ENCODE measurements around the gene TTI1. TPM values are rescaled to one million over a fixed set of nuclear protein-coding genes. Genes with fewer than 3 reads are reported as not detected.

TTI1 gene
- total and polyA plus RNA-seq, 2 donors (not counting 1 experiment from before 2014, with no cell fraction given), result 13.9 to 33.9 TPM

DNA sequence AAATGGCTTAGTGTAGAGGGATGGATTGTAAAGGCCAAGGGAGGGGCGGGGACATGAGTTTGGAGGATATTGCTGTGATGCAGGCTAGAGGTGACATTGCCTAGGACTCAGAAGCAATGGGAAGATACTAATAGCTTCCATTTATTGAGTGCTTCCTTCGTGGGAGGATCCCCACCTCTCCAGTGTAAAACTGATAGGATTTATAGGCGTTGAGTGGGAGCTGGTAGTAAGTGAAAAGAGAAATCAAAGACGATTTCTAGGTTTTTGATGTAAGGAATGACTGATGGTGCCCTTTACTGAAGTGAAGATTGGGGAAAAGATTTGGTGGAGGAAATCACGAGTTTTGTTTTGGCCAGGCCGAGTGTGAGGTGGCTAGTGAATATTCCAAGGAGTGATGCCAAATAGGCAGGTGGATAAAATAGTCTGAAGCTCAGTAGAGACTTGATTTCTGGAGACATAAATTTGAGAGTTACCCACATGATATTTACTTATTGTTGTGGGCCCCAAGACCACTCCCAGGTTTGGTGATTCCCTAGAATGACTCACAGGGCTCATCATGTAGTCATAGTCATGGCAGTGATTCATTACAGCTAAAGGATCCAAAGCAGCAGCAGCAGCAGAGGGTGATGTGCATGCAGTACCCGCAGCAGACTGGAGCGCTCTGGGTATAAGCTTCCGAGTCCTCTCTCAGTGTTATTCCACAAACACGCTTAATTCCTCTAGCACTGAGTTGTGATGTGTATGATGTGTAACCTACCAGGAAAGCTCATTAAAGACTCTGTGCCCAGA is 10.4 kb upstream of the TTI1 start:
- intact Hi-C loops (cut with micrococcal nuclease), result no loop called here
- Histone ChIP-seq H4K20me1 (ENCODE audit: control insufficient read depth, insufficient read depth, low read length, poor library complexity, severe bottlenecking) (peaks cover 37% of the 10 kb centered on the region), H3K9me3 (ENCODE audit: control extremely low read depth in 1 of 3, control insufficient read depth in 2 of 3, insufficient read depth in 1 of 3, low read length in 2 of 3) (no peaks in the 10 kb centered on the region), H3K4me3 (ENCODE audit: control extremely low read depth in 1 of 5, extremely low read depth in 1 of 5, insufficient read depth in 1 of 5, low read depth in 2 of 5, low read length in 4 of 5) (no peak overlapping the region), H3K4me2 (replicated peaks; ENCODE audit: low read depth, low read length, poor library complexity, severe bottlenecking) (no peak overlapping the region), H3K36me3 (replicated peaks in 1 of 2; ENCODE audit: control extremely low read depth in 1 of 2, control insufficient read depth in 1 of 2, extremely low read depth in 1 of 2, insufficient read depth in 2 of 2, low read length in 1 of 2) (peaks cover 27 to 66% of the 10 kb centered on the region in 2 experiments), H3K4me1 (ENCODE audit: control insufficient read depth in 2 of 2, insufficient read depth in 2 of 2, low read length in 2 of 2) (no peaks in the 10 kb centered on the region), H2AFZ (ENCODE audit: insufficient read depth, low read depth, low read length, poor library complexity, severe bottlenecking) (no peak overlapping the region), H3K27me3 (replicated peaks in 1 of 4; ENCODE audit: control extremely low read depth in 1 of 4, control insufficient read depth in 3 of 4, insufficient read depth in 4 of 4, low read length in 3 of 4) (no peaks in the 10 kb centered on the region), H3K79me2 (ENCODE audit: control insufficient read depth, insufficient read depth, low read length) (peaks cover 88% of the 10 kb centered on the region), H3K9ac (ENCODE audit: low read length) (no peak overlapping the region), H3K27ac (ENCODE audit: low read length in 2 of 2) (no peak overlapping the region)
- ATAC-seq (ENCODE audit: low read depth) (no peak), DNase-seq (no peak)
- Mint-ChIP-seq H3K27ac (no peak overlapping the region), H3K4me3 (no peak overlapping the region), H3K4me1 (peaks cover 6% of the 10 kb centered on the region), H3K9me3 (ENCODE audit: insufficient read depth) (no peaks in the 10 kb centered on the region), H3K27me3 (no peaks in the 10 kb centered on the region)
- TF ChIP-seq, protein P1, sequence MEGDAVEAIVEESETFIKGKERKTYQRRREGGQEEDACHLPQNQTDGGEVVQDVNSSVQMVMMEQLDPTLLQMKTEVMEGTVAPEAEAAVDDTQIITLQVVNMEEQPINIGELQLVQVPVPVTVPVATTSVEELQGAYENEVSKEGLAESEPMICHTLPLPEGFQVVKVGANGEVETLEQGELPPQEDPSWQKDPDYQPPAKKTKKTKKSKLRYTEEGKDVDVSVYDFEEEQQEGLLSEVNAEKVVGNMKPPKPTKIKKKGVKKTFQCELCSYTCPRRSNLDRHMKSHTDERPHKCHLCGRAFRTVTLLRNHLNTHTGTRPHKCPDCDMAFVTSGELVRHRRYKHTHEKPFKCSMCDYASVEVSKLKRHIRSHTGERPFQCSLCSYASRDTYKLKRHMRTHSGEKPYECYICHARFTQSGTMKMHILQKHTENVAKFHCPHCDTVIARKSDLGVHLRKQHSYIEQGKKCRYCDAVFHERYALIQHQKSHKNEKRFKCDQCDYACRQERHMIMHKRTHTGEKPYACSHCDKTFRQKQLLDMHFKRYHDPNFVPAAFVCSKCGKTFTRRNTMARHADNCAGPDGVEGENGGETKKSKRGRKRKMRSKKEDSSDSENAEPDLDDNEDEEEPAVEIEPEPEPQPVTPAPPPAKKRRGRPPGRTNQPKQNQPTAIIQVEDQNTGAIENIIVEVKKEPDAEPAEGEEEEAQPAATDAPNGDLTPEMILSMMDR (IDR thresholded peaks at IDR 0.05), result no peak
- TF ChIP-seq EZH2 (IDR thresholded peaks at IDR 0.05; ENCODE audit: borderline replicate concordance, insufficient read depth, low read depth, low read length, poor library complexity, severe bottlenecking), result no peak
- ChIA-PET CTCF (interaction anchor here (0.8 to 1.3 kb wide), 3 partner anchors 11 to 52 kb away, joined by 3 to 4 read pairs (median 3); no protein-coding TSS in a partner anchor), POLR2A (interaction anchor here (0.6 kb wide), 1 partner anchor 27 kb away, joined by 4 read pairs; no protein-coding TSS in a partner anchor)
- WGBS (ENCODE audit: insufficient coverage), result 95% methylated on average over 4 of the region's 10 CpGs

DNA sequence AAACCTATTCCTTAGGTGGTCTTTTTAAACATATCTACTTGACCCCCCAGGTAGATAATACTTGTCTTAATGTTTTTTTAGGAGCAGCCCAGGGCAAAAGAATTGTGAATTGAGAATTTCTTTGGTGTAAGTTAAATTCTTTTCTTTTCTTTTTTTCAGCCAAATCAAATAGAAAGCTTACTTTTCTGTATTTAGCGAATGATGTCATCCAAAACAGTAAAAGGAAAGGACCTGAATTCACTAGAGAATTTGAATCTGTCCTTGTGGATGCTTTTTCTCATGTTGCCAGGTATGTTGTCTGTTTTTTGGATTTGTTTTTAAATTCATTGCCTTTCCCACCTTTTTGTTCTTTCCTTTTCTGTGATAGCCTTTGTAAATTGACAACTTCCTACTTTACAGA is 7.0 kb upstream of the TTI1 start:
- H3K27me3 ChIP-seq (replicated peaks in 1 of 4; ENCODE audit: control extremely low read depth in 1 of 4, control insufficient read depth in 3 of 4, insufficient read depth in 4 of 4, low read length in 3 of 4), result no peaks in the 10 kb centered on the region
- DNase-seq, result no peak
- no peak overlapping the region for H3K4me3 ChIP-seq (ENCODE audit: control extremely low read depth in 1 of 5, extremely low read depth in 1 of 5, insufficient read depth in 1 of 5, low read depth in 2 of 5, low read length in 4 of 5)
- peaks cover 10 to 16% of the 10 kb centered on the region in 2 donors for H3K4me1 ChIP-seq (ENCODE audit: control insufficient read depth in 2 of 2, insufficient read depth in 2 of 2, low read length in 2 of 2)
- no peaks in the 10 kb centered on the region for H3K9me3 ChIP-seq (ENCODE audit: control extremely low read depth in 1 of 3, control insufficient read depth in 2 of 3, insufficient read depth in 1 of 3, low read length in 2 of 3)
- H3K27ac ChIP-seq (ENCODE audit: low read length in 2 of 2), result no peak overlapping the region
- no peak overlapping the region for H2AFZ ChIP-seq (ENCODE audit: insufficient read depth, low read depth, low read length, poor library complexity, severe bottlenecking)
- peaks cover 34% of the 10 kb centered on the region for H4K20me1 ChIP-seq (ENCODE audit: control insufficient read depth, insufficient read depth, low read length, poor library complexity, severe bottlenecking)
- H3K79me2 ChIP-seq (ENCODE audit: control insufficient read depth, insufficient read depth, low read length), result peaks cover 96% of the 10 kb centered on the region
- ChIA-PET CTCF (interaction anchor here (2.0 kb wide), 1 partner anchor 18 kb away, joined by 7 read pairs; no protein-coding TSS in a partner anchor), POLR2A (no interaction called here)
- no peaks in the 10 kb centered on the region for H3K9me3 Mint-ChIP-seq (ENCODE audit: insufficient read depth)
- H3K27ac Mint-ChIP-seq, result no peak overlapping the region
- H3K4me2 ChIP-seq (replicated peaks; ENCODE audit: low read depth, low read length, poor library complexity, severe bottlenecking), result no peak overlapping the region
- no peak overlapping the region for H3K4me3 Mint-ChIP-seq
- ATAC-seq (ENCODE audit: low read depth), result no peak
- peaks cover 23 to 45% of the 10 kb centered on the region in 2 experiments for H3K36me3 ChIP-seq (replicated peaks in 1 of 2; ENCODE audit: control extremely low read depth in 1 of 2, control insufficient read depth in 1 of 2, extremely low read depth in 1 of 2, insufficient read depth in 2 of 2, low read length in 1 of 2)
- intact Hi-C loops (cut with micrococcal nuclease), result no loop called here
- WGBS (ENCODE audit: insufficient coverage), result no CpG with 5 or more reads among the region's 1 CpG
- TF ChIP-seq EZH2 (IDR thresholded peaks at IDR 0.05; ENCODE audit: borderline replicate concordance, insufficient read depth, low read depth, low read length, poor library complexity, severe bottlenecking), result no peak
- TF ChIP-seq, protein P1 (IDR thresholded peaks at IDR 0.05), result no peak
- H3K4me1 Mint-ChIP-seq, result peaks cover 29% of the 10 kb centered on the region
- H3K9ac ChIP-seq (ENCODE audit: low read length), result no peak overlapping the region
- H3K27me3 Mint-ChIP-seq, result no peaks in the 10 kb centered on the region

All from B cell (primary cell).